DND-41 (cell line): ENCODE data around the gene FGF12.

Source experiments
- ATAC-seq: fragments of 200-7000 bp; cut with Tn5 transposase; 3 replicates; pipeline ENCODE4 v1.9.1; 2021; ENCODE audit warnings: low read depth; ENCODE audit not compliant: insufficient read depth
- DNase-seq: peaks from one replicate; pipeline ENCODE4 v3.0.0-alpha.2; 2020
- H2AFZ ChIP-seq: 2 replicates; pipeline ENCODE4 v1.6.0; 2012; ENCODE audit warnings: low read depth, low read length
- H3K27ac ChIP-seq: 2 replicates; pipeline ENCODE4 v1.5.1; 2012; ENCODE audit warnings: low read length, inconsistent platforms
- H3K27me3 ChIP-seq: fragments of 200-600 bp; sonication (generic); 2 replicates; pipeline ENCODE4 v1.6.0; 2012; ENCODE audit warnings: low read length, mild to moderate bottlenecking, inconsistent platforms; ENCODE audit not compliant: insufficient read depth, poor library complexity
- H3K36me3 ChIP-seq: 2 replicates; pipeline ENCODE4 v1.5.1; 2012; ENCODE audit warnings: low read length, inconsistent platforms; ENCODE audit not compliant: insufficient read depth
- H3K4me1 ChIP-seq: 2 replicates; pipeline ENCODE4 v1.5.1; 2012; ENCODE audit warnings: mild to moderate bottlenecking, low read length; ENCODE audit not compliant: insufficient read depth
- H3K4me2 ChIP-seq: 2 replicates; pipeline ENCODE4 v1.6.0; 2012; ENCODE audit warnings: mild to moderate bottlenecking, moderate library complexity, low read length, inconsistent platforms; ENCODE audit not compliant: insufficient read depth
- H3K4me3 ChIP-seq, 2 experiments: fragments of 200-600 bp in 1 of 2; shearing (Covaris generic) in 1 of 2; 2 replicates each; pipeline ENCODE4 v1.5.1; 2012 to 2016; ENCODE audit warnings: inconsistent platforms in 2 of 2, low read length in 2 of 2, mild to moderate bottlenecking in 2 of 2, low read depth in 1 of 2, moderate library complexity in 1 of 2
- H3K79me2 ChIP-seq: 2 replicates; pipeline ENCODE4 v1.6.0; 2012; ENCODE audit warnings: low read length, inconsistent platforms; ENCODE audit not compliant: insufficient read depth
- H3K9ac ChIP-seq: 2 replicates; pipeline ENCODE4 v1.6.0; 2012; ENCODE audit warnings: low read depth, mild to moderate bottlenecking, inconsistent platforms, low read length, moderate library complexity
- H3K9me3 ChIP-seq: 2 replicates; pipeline ENCODE4 v1.5.1; 2012; ENCODE audit warnings: low read length, moderate library complexity, mild to moderate bottlenecking, inconsistent platforms; ENCODE audit not compliant: insufficient read depth, severe bottlenecking
- H4K20me1 ChIP-seq: 2 replicates; pipeline ENCODE4 v1.6.0; 2012; ENCODE audit warnings: low read length; ENCODE audit not compliant: insufficient read depth
- CTCF ChIP-seq: IDR thresholded peaks from 2 replicates; pipeline ENCODE4 v1.5.1; 2012; ENCODE audit warnings: borderline replicate concordance, low read length, moderate library complexity, mild to moderate bottlenecking; ENCODE audit not compliant: poor library complexity, severe bottlenecking; ENCODE audit errors: extremely low read depth
- EZH2 ChIP-seq: IDR thresholded peaks from 3 replicates; pipeline ENCODE4 v1.6.1; 2012; ENCODE audit warnings: borderline replicate concordance, low read depth, mild to moderate bottlenecking, moderate library complexity, low read length, inconsistent platforms; ENCODE audit not compliant: severe bottlenecking

Gene FGF12

GRCh38 chr3:192482809-192483208 lies 244.5 kb downstream of the FGF12 start:
- Histone ChIP-seq H3K9ac (no peak overlapping the region), H3K79me2 (no peaks in the 10 kb centered on the region), H3K27ac (no peak overlapping the region), H2AFZ (no peak overlapping the region), H3K9me3 (no peaks in the 10 kb centered on the region), H3K4me3 (no peak overlapping the region), H3K27me3 (no peaks in the 10 kb centered on the region), H3K4me2 (no peak overlapping the region), H3K36me3 (no peaks in the 10 kb centered on the region), H3K4me1 (no peaks in the 10 kb centered on the region), H4K20me1 (no peaks in the 10 kb centered on the region)
- ATAC-seq = no peak
- no peak for DNase-seq
- TF ChIP-seq EZH2 = no peak
- no peak for TF ChIP-seq CTCF

GRCh38 chr3:192482391-192482790 lies 244.9 kb downstream of the FGF12 start:
- ATAC-seq = no peak

GRCh38 chr3:192481638-192482037 lies 245.7 kb downstream of the FGF12 start:
- TF ChIP-seq EZH2 (no peak), CTCF (no peak)
- no peaks in the 10 kb centered on the region for H3K36me3 ChIP-seq
- no peaks in the 10 kb centered on the region for H3K9me3 ChIP-seq
- H3K79me2 ChIP-seq = no peaks in the 10 kb centered on the region
- H3K9ac ChIP-seq = no peak overlapping the region
- H3K27ac ChIP-seq = no peak overlapping the region
- H3K4me2 ChIP-seq = no peak overlapping the region
- H3K4me1 ChIP-seq = no peaks in the 10 kb centered on the region
- DNase-seq (no peak), ATAC-seq (no peak)
- no peak overlapping the region for H3K4me3 ChIP-seq
- no peaks in the 10 kb centered on the region for H3K27me3 ChIP-seq
- no peaks in the 10 kb centered on the region for H4K20me1 ChIP-seq
- H2AFZ ChIP-seq = no peak overlapping the region

More at GRCh38 chr3:192482391-192482790, 244.9 kb downstream of the FGF12 start:
- Histone ChIP-seq H3K36me3 (no peaks in the 10 kb centered on the region), H3K4me3 (no peak overlapping the region), H3K9me3 (no peaks in the 10 kb centered on the region), H3K4me1 (no peaks in the 10 kb centered on the region), H3K27ac (no peak overlapping the region), H3K79me2 (no peaks in the 10 kb centered on the region), H3K27me3 (no peaks in the 10 kb centered on the region), H2AFZ (no peak overlapping the region), H4K20me1 (no peaks in the 10 kb centered on the region), H3K4me2 (no peak overlapping the region), H3K9ac (no peak overlapping the region)
- TF ChIP-seq EZH2 = no peak
- TF ChIP-seq CTCF = no peak
- DNase-seq = no peak
